ENCODE data around the gene TMEM163. TPM values are rescaled to one million over a fixed set of nuclear protein-coding genes. Genes with fewer than 3 reads are reported as not detected.

The TMEM163 gene
- total RNA-seq, 3 donors from 2014 or later: 0.41 to 1.5 (median 0.60) TPM

GRCh38 chr2:134504586-134505336 lies 214.0 kb downstream of the TMEM163 start:
- ATAC-seq (no peak), DNase-seq (no peak)
- TF ChIP-seq CTCF (IDR thresholded peaks at IDR 0.05): no peak
- Histone ChIP-seq H3K36me3 (ENCODE audit: low read depth) (no peaks in the 10 kb centered on the region), H3K9me3 (no peaks in the 10 kb centered on the region), H3K4me1 (ENCODE audit: low read depth) (no peaks in the 10 kb centered on the region), H3K4me3 (no peak overlapping the region)
- intact Hi-C loops (cut with DNase I, micrococcal nuclease): no loop called here

GRCh38 chr2:134502104-134502503 lies 216.7 kb downstream of the TMEM163 start:
- H3K4me3 ChIP-seq: no peak overlapping the region
- DNase-seq: no peak
- no peaks in the 10 kb centered on the region for H3K4me1 ChIP-seq (ENCODE audit: low read depth)
- ATAC-seq: no peak
- intact Hi-C loops (cut with DNase I, micrococcal nuclease): no loop called here
- TF ChIP-seq CTCF (IDR thresholded peaks at IDR 0.05): no peak
- no peaks in the 10 kb centered on the region for H3K9me3 ChIP-seq
- H3K36me3 ChIP-seq (ENCODE audit: low read depth): no peaks in the 10 kb centered on the region

GRCh38 chr2:134501476-134502091 lies 217.2 kb downstream of the TMEM163 start:
- no peak for DNase-seq
- no peaks in the 10 kb centered on the region for H3K36me3 ChIP-seq (ENCODE audit: low read depth)
- H3K4me1 ChIP-seq (ENCODE audit: low read depth): no peaks in the 10 kb centered on the region
- H3K4me3 ChIP-seq: no peak overlapping the region
- ATAC-seq: no peak
- H3K9me3 ChIP-seq: no peaks in the 10 kb centered on the region
- no peak for TF ChIP-seq CTCF (IDR thresholded peaks at IDR 0.05)
- intact Hi-C loops (cut with DNase I, micrococcal nuclease): no loop called here

GRCh38 chr2:134500211-134500935 lies 218.4 kb downstream of the TMEM163 start:
- H3K4me1 ChIP-seq (ENCODE audit: low read depth): no peaks in the 10 kb centered on the region
- H3K4me3 ChIP-seq: no peak overlapping the region
- TF ChIP-seq CTCF (IDR thresholded peaks at IDR 0.05): no peak
- DNase-seq: no peak
- no peaks in the 10 kb centered on the region for H3K9me3 ChIP-seq
- H3K36me3 ChIP-seq (ENCODE audit: low read depth): no peaks in the 10 kb centered on the region
- ATAC-seq: no peak
- intact Hi-C loops (cut with DNase I, micrococcal nuclease): no loop called here

- Histone ChIP-seq H3K4me1 (ENCODE audit: low read depth) (no peaks in the 10 kb centered on the region), H3K9me3 (no peaks in the 10 kb centered on the region), H3K4me3 (no peak overlapping the region), H3K36me3 (ENCODE audit: low read depth) (no peaks in the 10 kb centered on the region)
- no peak for TF ChIP-seq CTCF (IDR thresholded peaks at IDR 0.05)
- intact Hi-C loops (cut with DNase I, micrococcal nuclease): no loop called here
- DNase-seq (no peak), ATAC-seq (no peak)
Observed at GRCh38 chr2:134499307-134499926, 219.4 kb downstream of the TMEM163 start.
